NB4 (cell line): ENCODE data around the gene ENC1.
"Not testable (repeated sequence)": the region's sequence is repeated elsewhere in the genome, so short reads cannot be mapped to it uniquely, and the experiment has no call there.

ENCODE experiments used
- DNase-seq: peaks from one replicate; pipeline ENCODE4 v3.0.0; 2010; ENCODE audit warnings: low read depth
- H3K4me3 ChIP-seq: one replicate; pipeline ENCODE4 v1.5.1; 2011; ENCODE audit warnings: mild to moderate bottlenecking, low read depth, low read length, moderate library complexity
- MYC ChIP-seq: IDR thresholded peaks from 2 replicates; pipeline ENCODE4 v1.6.1; 2011; ENCODE audit warnings: low read depth, low read length
- POLR2A ChIP-seq: IDR thresholded peaks from 2 replicates; pipeline ENCODE4 v1.6.1; 2011; ENCODE audit warnings: mild to moderate bottlenecking; ENCODE audit not compliant: insufficient read length; ENCODE audit errors: extremely low read depth
- TF ChIP-seq, protein P1 (sequence below): IDR thresholded peaks from one replicate; pipeline ENCODE4 v1.5.1; 2012; ENCODE audit warnings: low read depth, low read length
- TF ChIP-seq, protein P2 (sequence below): IDR thresholded peaks from 2 replicates; pipeline ENCODE4 v1.6.1; 2011; ENCODE audit warnings: low read depth, low read length

ENC1 gene

DNA sequence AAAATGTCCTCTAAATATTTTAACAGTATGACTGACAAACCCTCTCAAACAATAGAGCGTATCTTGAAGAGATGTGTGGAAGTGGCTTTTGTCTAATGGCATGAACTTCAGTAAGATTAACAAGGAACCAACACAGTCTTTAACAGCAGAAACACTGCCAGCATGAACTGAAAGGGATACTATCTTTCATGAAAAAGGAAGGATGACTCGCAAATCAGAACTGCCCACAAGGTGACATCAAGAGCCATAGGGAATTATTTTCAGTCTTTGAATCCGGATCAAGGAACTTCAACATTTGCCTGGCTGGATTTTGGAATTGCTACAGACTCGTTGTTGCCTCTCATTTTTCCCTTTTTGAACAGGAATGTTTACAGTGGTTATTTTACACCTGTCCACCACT, 39.4 kb upstream of the ENC1 start:
- TF ChIP-seq MYC, result no peak
- no peak for TF ChIP-seq POLR2A
- TF ChIP-seq, protein P1, sequence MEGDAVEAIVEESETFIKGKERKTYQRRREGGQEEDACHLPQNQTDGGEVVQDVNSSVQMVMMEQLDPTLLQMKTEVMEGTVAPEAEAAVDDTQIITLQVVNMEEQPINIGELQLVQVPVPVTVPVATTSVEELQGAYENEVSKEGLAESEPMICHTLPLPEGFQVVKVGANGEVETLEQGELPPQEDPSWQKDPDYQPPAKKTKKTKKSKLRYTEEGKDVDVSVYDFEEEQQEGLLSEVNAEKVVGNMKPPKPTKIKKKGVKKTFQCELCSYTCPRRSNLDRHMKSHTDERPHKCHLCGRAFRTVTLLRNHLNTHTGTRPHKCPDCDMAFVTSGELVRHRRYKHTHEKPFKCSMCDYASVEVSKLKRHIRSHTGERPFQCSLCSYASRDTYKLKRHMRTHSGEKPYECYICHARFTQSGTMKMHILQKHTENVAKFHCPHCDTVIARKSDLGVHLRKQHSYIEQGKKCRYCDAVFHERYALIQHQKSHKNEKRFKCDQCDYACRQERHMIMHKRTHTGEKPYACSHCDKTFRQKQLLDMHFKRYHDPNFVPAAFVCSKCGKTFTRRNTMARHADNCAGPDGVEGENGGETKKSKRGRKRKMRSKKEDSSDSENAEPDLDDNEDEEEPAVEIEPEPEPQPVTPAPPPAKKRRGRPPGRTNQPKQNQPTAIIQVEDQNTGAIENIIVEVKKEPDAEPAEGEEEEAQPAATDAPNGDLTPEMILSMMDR, result no peak
- TF ChIP-seq, protein P2, sequence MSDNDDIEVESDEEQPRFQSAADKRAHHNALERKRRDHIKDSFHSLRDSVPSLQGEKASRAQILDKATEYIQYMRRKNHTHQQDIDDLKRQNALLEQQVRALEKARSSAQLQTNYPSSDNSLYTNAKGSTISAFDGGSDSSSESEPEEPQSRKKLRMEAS, result no peak
- H3K4me3 ChIP-seq, result no peak overlapping the region
- no peak for DNase-seq

DNA sequence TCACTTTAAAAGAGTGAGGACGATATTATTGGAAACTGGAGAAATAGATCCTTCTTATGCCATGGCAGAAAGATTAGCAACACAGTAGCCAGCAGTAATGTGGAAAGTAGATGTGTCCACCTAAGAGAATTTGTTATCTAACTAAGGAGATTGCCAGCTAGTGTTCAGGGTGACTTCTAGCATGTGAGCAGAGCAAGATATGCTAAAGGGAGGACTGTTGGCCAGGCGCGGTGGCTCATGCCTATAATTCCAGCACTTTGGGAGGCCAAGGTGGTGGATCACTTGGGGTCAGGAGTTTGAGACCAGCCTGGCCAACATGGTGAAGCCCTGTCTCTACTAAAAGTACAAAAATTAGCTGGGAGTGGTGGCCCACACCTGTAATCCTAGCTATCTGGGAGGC, 38.8 kb upstream of the ENC1 start:
- H3K4me3 ChIP-seq, DNase-seq: not testable (repeated sequence)

DNA sequence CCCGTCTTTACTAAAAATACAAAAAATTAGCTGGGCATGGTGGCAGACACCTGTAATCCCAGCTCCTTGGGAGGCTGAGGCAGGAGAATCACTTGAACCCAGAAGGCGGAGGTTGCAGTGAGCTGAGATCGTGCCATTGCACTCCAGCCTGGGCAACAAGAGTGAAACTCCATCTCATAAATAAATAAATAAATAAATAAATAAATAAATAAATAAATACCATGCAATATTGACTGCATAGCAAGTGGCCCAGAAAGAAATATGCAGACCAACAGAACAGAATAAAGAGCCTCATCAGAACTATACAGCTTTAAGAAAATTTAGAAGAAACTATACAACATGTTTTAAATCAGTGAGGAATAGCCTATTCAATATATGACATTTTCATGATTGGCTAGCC, 37.6 kb upstream of the ENC1 start:
- not testable (repeated sequence) for H3K4me3 ChIP-seq, DNase-seq

DNA sequence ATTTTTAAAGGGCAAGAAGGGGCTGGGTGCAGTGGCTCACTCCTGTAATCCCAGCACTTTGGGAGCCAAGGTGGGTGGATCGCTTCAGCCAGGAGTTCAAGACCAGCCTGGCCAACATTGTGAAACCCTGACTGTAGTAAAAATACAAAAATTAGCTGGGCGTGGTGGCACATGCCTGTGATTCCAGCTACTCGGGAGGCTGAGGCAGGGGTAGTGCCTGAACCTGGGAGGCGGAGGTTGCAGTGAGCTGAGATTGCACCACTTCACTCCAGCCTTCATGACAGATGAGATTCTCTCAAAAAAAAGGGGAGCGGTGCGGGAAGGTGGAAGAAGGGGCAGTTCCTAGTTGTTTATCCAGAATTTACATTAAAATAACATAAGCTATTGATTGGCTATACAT, 35.9 kb upstream of the ENC1 start:
- H3K4me3 ChIP-seq, DNase-seq: not testable (repeated sequence)

DNA sequence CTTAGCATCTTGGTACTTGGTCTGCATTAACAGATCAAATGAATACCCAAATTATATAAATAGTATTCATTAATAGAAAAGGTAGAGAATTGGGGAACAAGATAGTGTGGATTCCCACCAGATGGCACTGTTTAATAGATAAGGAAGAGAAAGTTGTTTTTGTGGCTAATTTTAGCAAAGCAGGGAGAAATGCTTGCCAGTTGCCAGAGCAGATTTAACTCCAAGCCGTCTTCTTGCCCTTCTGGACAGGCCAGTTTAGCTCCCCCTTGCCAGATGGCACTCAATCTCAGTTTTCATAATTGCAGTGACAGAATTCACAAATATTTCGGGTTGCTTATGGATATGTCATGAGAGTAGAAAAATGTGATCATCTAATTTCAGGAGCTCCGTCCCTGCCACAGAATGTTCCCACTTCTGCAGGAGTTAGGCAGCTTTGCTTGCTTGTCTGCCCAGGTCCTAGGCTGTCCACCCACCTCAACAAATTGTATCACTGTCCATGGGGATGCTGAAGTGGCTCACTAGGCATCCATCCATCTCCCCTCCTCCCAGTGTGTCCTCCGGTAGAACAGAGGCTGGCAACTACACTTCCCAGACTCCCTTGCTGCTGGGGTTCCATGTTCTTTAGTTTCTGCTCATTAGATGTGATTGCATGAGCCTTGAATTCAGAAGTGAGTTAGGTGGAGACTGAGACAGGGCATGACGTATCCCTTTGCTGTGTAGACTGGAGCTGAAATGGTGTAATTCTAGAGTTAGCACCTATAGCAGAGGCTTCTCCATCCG, 32.7 kb upstream of the ENC1 start:
- DNase-seq, result peak; percentile 49
- no peak for TF ChIP-seq MYC
- TF ChIP-seq, protein P1, result peak; percentile 27
- no peak overlapping the region for H3K4me3 ChIP-seq

DNA sequence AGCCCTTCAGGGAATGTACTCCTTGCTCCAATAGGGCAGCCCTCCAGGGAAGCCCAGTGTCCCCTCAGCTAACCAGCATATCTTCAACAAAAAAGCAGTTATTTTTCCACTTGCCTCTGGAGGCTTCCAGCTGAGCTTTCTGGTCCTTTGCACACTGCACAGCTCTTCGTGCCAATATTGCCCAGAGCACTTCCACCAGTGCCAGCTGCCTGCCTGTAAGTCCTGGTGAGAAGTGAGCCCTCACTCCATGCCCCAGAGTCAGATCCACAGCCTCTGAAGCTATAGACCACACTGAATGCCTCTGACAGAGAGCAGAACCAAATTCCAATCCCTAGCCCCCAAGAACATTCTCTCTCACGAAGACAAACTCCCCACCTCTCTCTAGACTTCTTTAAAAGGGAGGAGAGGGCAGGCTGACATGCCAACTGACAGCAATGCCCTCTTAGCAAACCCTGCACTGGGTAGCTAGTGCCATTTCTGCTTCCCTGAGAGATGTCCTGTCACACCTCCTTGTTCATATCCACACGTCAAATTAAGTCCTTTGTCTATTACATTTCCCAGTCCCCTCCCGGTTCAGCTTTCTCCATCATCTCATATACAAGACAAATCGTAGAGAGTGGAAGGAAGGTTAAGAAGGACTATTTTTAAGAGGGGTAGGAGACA, 31.8 kb upstream of the ENC1 start:
- no peak overlapping the region for H3K4me3 ChIP-seq
- no peak for DNase-seq
- TF ChIP-seq MYC (no peak), POLR2A (no peak)
- TF ChIP-seq, protein P1, result no peak
- TF ChIP-seq, protein P2, result no peak

DNA sequence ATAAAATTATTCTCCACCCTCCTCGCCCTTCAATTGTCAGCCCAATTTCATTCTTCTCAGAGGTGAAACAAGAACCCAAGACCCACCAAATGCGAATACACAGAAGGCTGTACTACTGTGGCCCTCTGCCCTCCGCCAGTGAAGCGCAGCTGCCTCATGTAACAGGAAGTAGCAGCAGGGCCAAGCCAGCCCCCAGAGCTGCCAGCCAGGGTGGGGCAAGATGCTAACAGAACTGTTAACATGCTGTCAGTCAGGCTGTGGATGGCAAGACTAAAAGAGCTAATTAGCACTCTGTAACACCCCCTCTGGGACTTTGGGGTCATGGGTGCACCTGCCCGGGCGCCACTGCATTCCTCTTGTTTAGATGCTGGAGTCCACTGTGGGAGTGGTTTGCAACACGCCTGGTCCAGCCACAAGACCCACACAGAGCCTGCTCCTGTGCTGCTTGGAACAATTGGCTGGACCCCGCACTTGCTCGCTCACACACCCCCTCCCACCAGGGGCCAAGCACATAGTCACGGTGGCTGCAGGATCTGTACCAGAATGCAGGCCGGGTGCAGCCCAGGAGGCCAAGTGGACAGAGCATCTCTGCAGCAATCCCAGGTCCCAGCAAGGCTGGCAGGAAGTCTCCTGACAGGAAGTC, 30.0 kb upstream of the ENC1 start:
- no peak overlapping the region for H3K4me3 ChIP-seq
- no peak for DNase-seq
- TF ChIP-seq MYC (no peak), POLR2A (no peak)
- TF ChIP-seq, protein P1, result no peak
- TF ChIP-seq, protein P2, result no peak
